CD14-positive monocyte (primary cell): ENCODE results near the gene LRRFIP1. TPM values are rescaled to one million over a fixed set of nuclear protein-coding genes. Genes with fewer than 3 reads are reported as not detected.
A peak's percentile ranks its signal among the peaks of the same experiment; 100 is the strongest.

Experiments used
- DNase-seq, 3 donors: peaks; one replicate each; pipeline ENCODE4 v3.0.0-alpha.2; 2011 to 2022
- H2AFZ ChIP-seq: 2 replicates; pipeline ENCODE4 v1.6.0; 2012; ENCODE audit warnings: mild to moderate bottlenecking, low read depth, low read length, inconsistent platforms; ENCODE audit not compliant: insufficient read depth, poor library complexity, severe bottlenecking
- H3K27ac ChIP-seq, 2 donors: 1 replicate in 1 of 2; 2 replicates in 1 of 2; pipeline ENCODE4 v1.5.1; 2012 to 2013; ENCODE audit warnings: low read length in 2 of 2, control low read depth in 1 of 2, inconsistent platforms in 1 of 2, low read depth in 1 of 2, mild to moderate bottlenecking in 1 of 2
- H3K27me3 ChIP-seq, 2 donors: one replicate each; pipeline versions ENCODE4 v1.6.0 to v1.6.1; 2011 to 2013; ENCODE audit warnings: low read length in 2 of 2; ENCODE audit not compliant: control insufficient read depth in 2 of 2, insufficient read depth in 2 of 2
- H3K36me3 ChIP-seq, 2 donors: replicated peaks in 1 of 2; 1 replicate in 1 of 2; 2 replicates in 1 of 2; pipeline versions ENCODE4 v1.5.1 to v1.6.1; 2012 to 2013; ENCODE audit warnings: low read length in 2 of 2, control low read depth in 1 of 2, inconsistent platforms in 1 of 2, mild to moderate bottlenecking in 1 of 2; ENCODE audit not compliant: insufficient read depth in 2 of 2, control insufficient read depth in 1 of 2
- H3K4me1 ChIP-seq, 2 donors: 1 replicate in 1 of 2; 2 replicates in 1 of 2; pipeline versions ENCODE4 v1.5.1 to v1.6.1; 2012 to 2013; ENCODE audit warnings: low read length in 2 of 2, control low read depth in 1 of 2, inconsistent platforms in 1 of 2, mild to moderate bottlenecking in 1 of 2, moderate library complexity in 1 of 2; ENCODE audit not compliant: insufficient read depth in 2 of 2, control insufficient read depth in 1 of 2
- H3K4me2 ChIP-seq: replicated peaks from 2 replicates; pipeline ENCODE3; 2012; ENCODE audit warnings: low read length, moderate library complexity, mild to moderate bottlenecking; ENCODE audit not compliant: poor library complexity, severe bottlenecking; ENCODE audit errors: extremely low read depth
- H3K4me3 ChIP-seq, 3 experiments: fragments of 200-600 bp in 1 of 3; sonication (generic) in 1 of 3; replicated peaks in 1 of 3; 1 replicate in 2 of 3; 2 replicates in 1 of 3; pipeline ENCODE4 v1.5.1; 2011 to 2013; ENCODE audit warnings: low read length in 3 of 3, mild to moderate bottlenecking in 3 of 3, control low read depth in 2 of 3, low read depth in 2 of 3, inconsistent platforms in 1 of 3, moderate library complexity in 1 of 3
- H3K79me2 ChIP-seq: 2 replicates; pipeline ENCODE4 v1.6.0; 2012; ENCODE audit warnings: mild to moderate bottlenecking, control low read depth, inconsistent platforms, low read length, moderate library complexity; ENCODE audit not compliant: insufficient read depth
- H3K9ac ChIP-seq: 2 replicates; pipeline ENCODE4 v1.6.0; 2017; ENCODE audit warnings: low read length, mild to moderate bottlenecking; ENCODE audit not compliant: insufficient read depth, poor library complexity, severe bottlenecking
- H3K9me3 ChIP-seq, 2 donors: replicated peaks in 1 of 2; 1 replicate in 1 of 2; 2 replicates in 1 of 2; pipeline versions ENCODE4 v1.5.1 to v1.6.1; 2012 to 2013; ENCODE audit warnings: low read length in 2 of 2, control low read depth in 1 of 2; ENCODE audit not compliant: control insufficient read depth in 1 of 2, insufficient read depth in 1 of 2
- H4K20me1 ChIP-seq: 2 replicates; pipeline ENCODE4 v1.6.0; 2012; ENCODE audit warnings: mild to moderate bottlenecking, low read length, control low read depth, moderate library complexity; ENCODE audit not compliant: insufficient read depth
- H3K27ac Mint-ChIP-seq, 7 donors: one replicate each; pipeline ENCODE4 v1.8.0; 2020; ENCODE audit warnings: mild to moderate bottlenecking in 7 of 7, mixed read lengths in 7 of 7, moderate library complexity in 6 of 7, inconsistent platforms in 2 of 7
- H3K27me3 Mint-ChIP-seq, 3 donors: one replicate each; pipeline ENCODE4 v1.8.0; 2021 to 2022; ENCODE audit warnings: low read depth in 3 of 3, mild to moderate bottlenecking in 3 of 3, mixed read lengths in 3 of 3, moderate library complexity in 3 of 3, inconsistent platforms in 1 of 3
- H3K36me3 Mint-ChIP-seq, 2 donors: one replicate each; pipeline ENCODE4 v1.8.0; 2020; ENCODE audit warnings: mixed read lengths in 2 of 2, inconsistent platforms in 1 of 2, mild to moderate bottlenecking in 1 of 2
- H3K4me1 Mint-ChIP-seq: one replicate; pipeline ENCODE4 v1.8.0; 2020; ENCODE audit warnings: mild to moderate bottlenecking, mixed read lengths
- H3K4me3 Mint-ChIP-seq, 2 donors: one replicate each; pipeline ENCODE4 v1.8.0; 2020; ENCODE audit warnings: mild to moderate bottlenecking in 2 of 2, mixed read lengths in 2 of 2, moderate library complexity in 1 of 2
- H3K9me3 Mint-ChIP-seq, 7 donors: one replicate each; pipeline ENCODE4 v1.8.0; 2020 to 2022; ENCODE audit warnings: mixed read lengths in 7 of 7, mild to moderate bottlenecking in 6 of 7, moderate library complexity in 6 of 7, inconsistent platforms in 2 of 7
- WGBS: methylation state at CpG from one replicate; pipeline ENCODE4 v1.1.5; 2013; ENCODE audit warnings: missing lambda C conversion rate; ENCODE audit not compliant: insufficient coverage; 5-methylcytosine and 5-hydroxymethylcytosine counted together
- intact Hi-C, 2 donors: fragments of 100-400 bp; cut with micrococcal nuclease; formaldehyde crosslinking; loops; one replicate each; pipeline versions ENCODE4 v1.15.0 to v1.15.1; 2023
- polyA plus RNA-seq, 3 donors: library from polyadenylated mRNA; depleted of rRNA in 1 of 3; unstranded in 2 of 3; stranded (reverse) in 1 of 3; fragments of 300-500 nt in 2 of 3; fragments of >200 nt in 1 of 3; fragmentation: Illumina TruSeq in 2 of 3; gene quantifications; 1 replicate in 2 of 3; 2 replicates in 1 of 3; pipeline ENCODE4 v1.2.3, GENCODE V29; 2012 to 2021
- TF ChIP-seq, protein P1 (sequence below): fragments of 200-600 bp; IDR thresholded peaks from one replicate; pipeline ENCODE4 v1.8.0; 2022; ENCODE audit warnings: antibody characterized with exemption, mild to moderate bottlenecking

LRRFIP1 gene
- polyA plus RNA-seq, 3 donors: 67.3 to 148 (median 98.3) TPM

DNA sequence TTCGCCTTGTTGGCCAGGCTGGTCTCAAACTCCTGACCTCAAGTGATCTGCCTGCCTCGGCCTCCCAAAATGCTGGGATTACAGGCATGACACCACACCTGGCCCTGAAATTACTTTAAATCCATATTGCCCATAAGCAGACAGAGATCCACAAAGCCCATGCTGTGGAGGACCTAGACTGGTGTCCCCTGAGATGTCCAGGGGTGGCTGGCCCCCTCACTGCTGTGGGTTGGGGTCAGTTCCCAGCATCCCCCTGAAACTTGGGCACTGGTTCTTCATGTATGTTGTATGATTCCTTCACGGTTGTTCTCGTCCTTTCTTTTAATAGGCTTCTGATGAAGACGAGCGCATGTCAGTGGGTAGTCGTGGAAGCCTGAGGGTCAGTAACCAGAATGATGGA, 93.1 kb downstream of the LRRFIP1 start:
- Mint-ChIP-seq H3K4me3 (no peak overlapping the region), H3K36me3 (peaks cover 58 to 76% of the 10 kb centered on the region in 2 donors), H3K4me1 (peaks cover 38% of the 10 kb centered on the region), H3K27me3 (peaks cover 0 to 2% (median 0%) of the 10 kb centered on the region in 3 donors), H3K27ac (peak overlapping the region in 3 of 7 donors; percentile 10 to 64 (median 50)), H3K9me3 (no peaks in the 10 kb centered on the region)
- Histone ChIP-seq H3K4me3 (no peak overlapping the region), H3K9me3 (no peaks in the 10 kb centered on the region), H3K4me2 (no peak overlapping the region), H3K27ac (no peak overlapping the region), H3K36me3 (peaks cover 39 to 74% of the 10 kb centered on the region in 2 donors), H4K20me1 (peaks cover 100% of the 10 kb centered on the region), H3K4me1 (peaks cover 16 to 25% of the 10 kb centered on the region in 2 donors), H3K27me3 (no peaks in the 10 kb centered on the region), H3K9ac (no peak overlapping the region), H3K79me2 (peaks cover 100% of the 10 kb centered on the region), H2AFZ (no peak overlapping the region)
- whole genome bisulfite sequencing: 100% methylated on average over 2 of the region's 7 CpGs
- intact Hi-C loops: no loop called here
- DNase-seq: no peak
- TF ChIP-seq, protein P1, sequence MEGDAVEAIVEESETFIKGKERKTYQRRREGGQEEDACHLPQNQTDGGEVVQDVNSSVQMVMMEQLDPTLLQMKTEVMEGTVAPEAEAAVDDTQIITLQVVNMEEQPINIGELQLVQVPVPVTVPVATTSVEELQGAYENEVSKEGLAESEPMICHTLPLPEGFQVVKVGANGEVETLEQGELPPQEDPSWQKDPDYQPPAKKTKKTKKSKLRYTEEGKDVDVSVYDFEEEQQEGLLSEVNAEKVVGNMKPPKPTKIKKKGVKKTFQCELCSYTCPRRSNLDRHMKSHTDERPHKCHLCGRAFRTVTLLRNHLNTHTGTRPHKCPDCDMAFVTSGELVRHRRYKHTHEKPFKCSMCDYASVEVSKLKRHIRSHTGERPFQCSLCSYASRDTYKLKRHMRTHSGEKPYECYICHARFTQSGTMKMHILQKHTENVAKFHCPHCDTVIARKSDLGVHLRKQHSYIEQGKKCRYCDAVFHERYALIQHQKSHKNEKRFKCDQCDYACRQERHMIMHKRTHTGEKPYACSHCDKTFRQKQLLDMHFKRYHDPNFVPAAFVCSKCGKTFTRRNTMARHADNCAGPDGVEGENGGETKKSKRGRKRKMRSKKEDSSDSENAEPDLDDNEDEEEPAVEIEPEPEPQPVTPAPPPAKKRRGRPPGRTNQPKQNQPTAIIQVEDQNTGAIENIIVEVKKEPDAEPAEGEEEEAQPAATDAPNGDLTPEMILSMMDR: no peak

- TF ChIP-seq, protein P1: no peak
- H2AFZ ChIP-seq: no peak overlapping the region
- Mint-ChIP-seq H3K9me3 (no peaks in the 10 kb centered on the region), H3K4me3 (no peak overlapping the region), H3K36me3 (peaks cover 58 to 76% of the 10 kb centered on the region in 2 donors), H3K27me3 (peaks cover 0 to 2% (median 0%) of the 10 kb centered on the region in 3 donors), H3K4me1 (peaks cover 38% of the 10 kb centered on the region), H3K27ac (peak overlapping the region in 2 of 7 donors; percentile 50 to 51)
- H3K4me2 ChIP-seq: no peak overlapping the region
- peak overlapping the region in 1 of 2 donors; percentile 56 for H3K27ac ChIP-seq
- no peaks in the 10 kb centered on the region for H3K9me3 ChIP-seq
- H3K79me2 ChIP-seq: peaks cover 100% of the 10 kb centered on the region
- no peak overlapping the region for H3K9ac ChIP-seq
- H3K4me1 ChIP-seq: peaks cover 17 to 26% of the 10 kb centered on the region in 2 donors
- peaks cover 39 to 74% of the 10 kb centered on the region in 2 donors for H3K36me3 ChIP-seq
- H3K4me3 ChIP-seq: no peak overlapping the region
- no CpG with 5 or more reads among the region's 7 CpGs for WGBS
- H4K20me1 ChIP-seq: peaks cover 100% of the 10 kb centered on the region
- intact Hi-C loops: no loop called here
- DNase-seq: no peak
- H3K27me3 ChIP-seq: no peaks in the 10 kb centered on the region
Observed at GRCh38 chr2:237720957-237721356, 93.6 kb downstream of the LRRFIP1 start.
